Tibial artery (tissue), 4 donors: ENCODE results near the gene SH3GL3.

Experiments
- DNase-seq, 2 donors: peaks; one replicate each; pipeline ENCODE4 v3.0.0-alpha.2; 2019
- H3K27ac ChIP-seq, 2 donors: fragments of 200-600 bp; sonication (generic) in 1 of 2; 1 replicate in 1 of 2; 2 replicates in 1 of 2; pipeline ENCODE4 v1.5.1; 2018 to 2019; ENCODE audit warnings: mild to moderate bottlenecking in 1 of 2
- H3K27me3 ChIP-seq, 2 donors: fragments of 200-600 bp; sonication (generic) in 1 of 2; one replicate each; pipeline versions ENCODE4 v1.5.1 to v1.6.0; 2016 to 2019
- H3K36me3 ChIP-seq, 3 donors: fragments of 200-600 bp; sonication (generic) in 2 of 3; one replicate each; pipeline ENCODE4 v1.5.1; 2016 to 2019; ENCODE audit warnings: mild to moderate bottlenecking in 2 of 3
- H3K4me1 ChIP-seq, 4 donors: fragments of 200-600 bp; sonication (generic) in 2 of 4; 1 replicate in 3 of 4; 2 replicates in 1 of 4; pipeline ENCODE4 v1.5.1; 2016 to 2019
- H3K4me3 ChIP-seq, 2 donors: fragments of 200-600 bp; sonication (generic) in 1 of 2; 1 replicate in 1 of 2; 2 replicates in 1 of 2; pipeline ENCODE4 v1.5.1; 2018 to 2019; ENCODE audit warnings: mild to moderate bottlenecking in 2 of 2
- H3K9me3 ChIP-seq, 3 donors: fragments of 200-600 bp; sonication (generic) in 1 of 3; one replicate each; pipeline ENCODE4 v1.5.1; 2016 to 2019
- CTCF ChIP-seq, 2 experiments: fragments of 200-600 bp in 1 of 2; fragments of 450-650 bp in 1 of 2; IDR thresholded peaks; one replicate each; pipeline ENCODE4 v1.5.1; 2017 to 2019; ENCODE audit warnings: antibody characterized with exemption in 2 of 2, mild to moderate bottlenecking in 1 of 2, moderate library complexity in 1 of 2
- intact Hi-C: fragments of 100-400 bp; cut with DNase I; formaldehyde crosslinking; loops from one replicate; pipeline ENCODE4 v1.15.0; 2023; ENCODE audit warnings: low total_unique reads

Gene SH3GL3

GRCh38 chr15:83462953-83463433 lies 15.9 kb downstream of the SH3GL3 start:
- no peak for TF ChIP-seq CTCF (IDR thresholded peaks at IDR 0.05)
- no peaks in the 10 kb centered on the region for H3K9me3 ChIP-seq
- no peak for DNase-seq
- H3K4me3 ChIP-seq = no peak overlapping the region
- no peaks in the 10 kb centered on the region for H3K4me1 ChIP-seq
- intact Hi-C loops = no loop called here
- H3K27ac ChIP-seq = no peak overlapping the region
- H3K27me3 ChIP-seq = peaks cover 0 to 4% of the 10 kb centered on the region in 2 donors
- H3K36me3 ChIP-seq = no peaks in the 10 kb centered on the region

- intact Hi-C loops = loop anchor here (10.0 kb wide), 1 partner anchor 64 kb away; no protein-coding TSS in a partner anchor
- Histone ChIP-seq H3K27ac (no peak overlapping the region), H3K4me1 (peaks cover 0 to 5% (median 0%) of the 10 kb centered on the region in 4 donors), H3K9me3 (no peaks in the 10 kb centered on the region), H3K4me3 (no peak overlapping the region), H3K27me3 (peaks cover 0 to 7% of the 10 kb centered on the region in 2 donors), H3K36me3 (no peaks in the 10 kb centered on the region)
- no peak for TF ChIP-seq CTCF (IDR thresholded peaks at IDR 0.05)
- no peak for DNase-seq
Observed at GRCh38 chr15:83470887-83471286, 23.7 kb downstream of the SH3GL3 start.

GRCh38 chr15:83471307-83471866 lies 24.2 kb downstream of the SH3GL3 start:
- intact Hi-C loops = loop anchor here (10.0 kb wide), 1 partner anchor 63 kb away; no protein-coding TSS in a partner anchor
- no peak for TF ChIP-seq CTCF (IDR thresholded peaks at IDR 0.05)
- Histone ChIP-seq H3K36me3 (no peaks in the 10 kb centered on the region), H3K27me3 (peaks cover 0 to 7% of the 10 kb centered on the region in 2 donors), H3K4me3 (no peak overlapping the region), H3K9me3 (no peaks in the 10 kb centered on the region), H3K27ac (no peak overlapping the region), H3K4me1 (peaks cover 0 to 5% (median 0%) of the 10 kb centered on the region in 4 donors)
- DNase-seq = no peak

GRCh38 chr15:83472151-83472550 lies 25.0 kb downstream of the SH3GL3 start:
- no peak for TF ChIP-seq CTCF (IDR thresholded peaks at IDR 0.05)
- Histone ChIP-seq H3K27ac (no peak overlapping the region), H3K9me3 (no peaks in the 10 kb centered on the region), H3K4me3 (no peak overlapping the region), H3K36me3 (no peaks in the 10 kb centered on the region), H3K4me1 (peaks cover 0 to 12% (median under 1%) of the 10 kb centered on the region in 4 donors), H3K27me3 (peaks cover 0 to 7% of the 10 kb centered on the region in 2 donors)
- intact Hi-C loops = loop anchor here (10.0 kb wide), 1 partner anchor 63 kb away; no protein-coding TSS in a partner anchor
- no peak for DNase-seq

GRCh38 chr15:83472797-83473196 lies 25.7 kb downstream of the SH3GL3 start:
- no peak overlapping the region for H3K27ac ChIP-seq
- intact Hi-C loops = loop anchor here (10.0 kb wide), 1 partner anchor 62 kb away; no protein-coding TSS in a partner anchor
- no peak for TF ChIP-seq CTCF (IDR thresholded peaks at IDR 0.05)

More at GRCh38 chr15:83472797-83473196, 25.7 kb downstream of the SH3GL3 start:
- Histone ChIP-seq H3K4me1 (peaks cover 0 to 18% (median 2%) of the 10 kb centered on the region in 4 donors), H3K9me3 (no peaks in the 10 kb centered on the region), H3K36me3 (no peaks in the 10 kb centered on the region), H3K4me3 (no peak overlapping the region), H3K27me3 (peaks cover 0 to 7% of the 10 kb centered on the region in 2 donors)
- no peak for DNase-seq
